PC-9 (cell line): Measurements from ENCODE around the gene NEB. TPM values are rescaled to one million over a fixed set of nuclear protein-coding genes. Genes with fewer than 3 reads are reported as not detected.

ENCODE experiments used
- BruUV-seq: library from RNA; stranded (reverse); fragments of 400-500 nt; replicated peaks from 2 replicates; lab custom pipeline; 2021; lab: Mats Ljungman, UMichigan
- CTCF ChIA-PET: fragments of 300-600 bp; sonication (Branson Sonifier 250); formaldehyde crosslinking; loops from one replicate; lab custom pipeline; 2022; ENCODE audit warnings: antibody characterized with exemption; lab: Charles Lee
- POLR2A ChIA-PET: fragments of 300-600 bp; sonication (Branson Sonifier 250); formaldehyde crosslinking; loops from one replicate; lab custom pipeline; 2022; ENCODE audit warnings: antibody characterized with exemption; ENCODE audit not compliant: unreplicated experiment; lab: Charles Lee
- DNase-seq, 2 experiments: peaks; one replicate each; pipeline versions ENCODE4 v3.0.0 to v3.0.0-alpha.2; 2015 to 2022; ENCODE audit warnings: mixed read lengths in 1 of 2
- H2AFZ ChIP-seq: fragments of 200-600 bp; sonication (generic); 2 replicates; pipeline ENCODE4 v1.8.1; 2017; ENCODE audit warnings: antibody characterized with exemption
- H3F3A ChIP-seq: fragments of 200-600 bp; sonication (generic); 2 replicates; pipeline ENCODE4 v1.8.1; 2017; ENCODE audit warnings: antibody characterized with exemption, mild to moderate bottlenecking, low read depth; ENCODE audit not compliant: insufficient read depth
- H3K27ac ChIP-seq: fragments of 200-600 bp; sonication (generic); 2 replicates; pipeline ENCODE4 v1.6.1; 2016; ENCODE audit warnings: mixed run types
- H3K27me3 ChIP-seq: fragments of 200-600 bp; sonication (generic); 2 replicates; pipeline ENCODE4 v1.6.1; 2016; ENCODE audit warnings: low read depth, mixed run types; ENCODE audit not compliant: insufficient read depth
- H3K36me3 ChIP-seq: fragments of 200-600 bp; sonication (generic); 2 replicates; pipeline ENCODE4 v1.6.1; 2016; ENCODE audit warnings: low read depth, mixed run types
- H3K4me1 ChIP-seq: fragments of 200-600 bp; sonication (generic); replicated peaks from 2 replicates; pipeline ENCODE4 v1.6.1; 2016; ENCODE audit warnings: mixed run types; ENCODE audit not compliant: insufficient read depth
- H3K4me2 ChIP-seq: fragments of 200-600 bp; sonication (generic); 2 replicates; pipeline ENCODE4 v1.6.1; 2017; ENCODE audit warnings: mixed run types
- H3K4me3 ChIP-seq: fragments of 200-600 bp; sonication (generic); 2 replicates; pipeline ENCODE4 v1.6.1; 2016; ENCODE audit warnings: mixed run types
- H3K79me2 ChIP-seq: fragments of 200-600 bp; sonication (generic); 2 replicates; pipeline ENCODE4 v1.6.1; 2017; ENCODE audit warnings: low read depth, mixed run types
- H3K9me2 ChIP-seq: fragments of 200-600 bp; sonication (generic); 2 replicates; pipeline ENCODE4 v1.8.1; 2017; ENCODE audit warnings: mild to moderate bottlenecking; ENCODE audit not compliant: insufficient read depth
- H3K9me3 ChIP-seq: fragments of 200-600 bp; sonication (generic); 2 replicates; pipeline ENCODE4 v1.8.1; 2016; ENCODE audit warnings: low read depth; ENCODE audit not compliant: insufficient read depth
- H4K20me1 ChIP-seq: fragments of 200-600 bp; sonication (generic); 2 replicates; pipeline ENCODE4 v1.8.1; 2017; ENCODE audit not compliant: insufficient read depth
- CTCF ChIP-seq: fragments of 200-600 bp; sonication (generic); conservative IDR thresholded peaks from 2 replicates; pipeline ENCODE4 v1.6.1; 2017; ENCODE audit warnings: mixed run types, antibody characterized with exemption, mild to moderate bottlenecking, moderate library complexity
- EZH2 ChIP-seq: fragments of 200-600 bp; sonication (generic); IDR thresholded peaks from 2 replicates; pipeline ENCODE4 v1.8.0; 2017; ENCODE audit warnings: antibody characterized with exemption, low read depth
- intact Hi-C: fragments of 100-400 bp; cut with micrococcal nuclease; formaldehyde crosslinking; loops from one replicate; pipeline ENCODE4 v1.10.0; 2022; ENCODE audit not compliant: unreplicated experiment
- total RNA-seq: library from RNA; stranded (reverse); gene quantifications from 2 replicates; pipeline ENCODE4 v1.2.3, GENCODE V29; 2021

NEB gene
- total RNA-seq, 1 experiment from 2014 or later = 0.15 TPM

DNA sequence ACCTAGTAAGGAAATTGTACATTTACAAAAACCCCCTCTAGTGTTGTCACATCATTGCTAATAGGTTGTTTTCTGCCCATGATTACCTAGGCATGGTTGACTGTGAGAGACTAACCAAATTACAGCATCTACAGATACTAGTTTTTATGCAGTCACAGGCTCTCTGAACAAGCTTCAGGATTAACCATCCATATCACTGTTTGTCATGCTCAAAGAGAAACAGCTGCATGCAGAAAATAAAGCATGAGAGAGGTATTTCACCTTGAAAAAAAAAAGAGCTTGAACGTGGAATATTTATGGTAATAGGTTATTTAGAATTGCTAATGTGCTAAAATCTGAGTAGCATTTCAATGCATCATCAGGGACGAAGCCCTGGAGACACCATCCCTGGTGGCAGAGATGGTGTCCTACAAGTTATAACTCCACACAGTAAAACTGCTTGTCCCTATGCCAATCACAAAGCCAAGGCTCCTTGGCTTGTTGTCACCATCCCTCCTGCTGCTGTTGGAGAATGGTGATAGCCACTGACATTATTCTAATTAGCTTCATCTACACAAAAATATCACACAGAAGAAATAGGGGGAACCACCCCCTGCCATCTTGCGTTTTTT is 5.4 kb downstream of the NEB start:
- H3K9me3 ChIP-seq = no peaks in the 10 kb centered on the region
- no peak for DNase-seq
- H3K9me2 ChIP-seq = no peaks in the 10 kb centered on the region
- ChIA-PET POLR2A (no interaction called here), CTCF (no interaction called here)
- TF ChIP-seq CTCF (no peak), EZH2 (no peak)
- H3K79me2 ChIP-seq = no peaks in the 10 kb centered on the region
- no peaks in the 10 kb centered on the region for H4K20me1 ChIP-seq
- BruUV-seq = no TSS peak
- no peaks in the 10 kb centered on the region for H3K36me3 ChIP-seq
- H3K27ac ChIP-seq = no peak overlapping the region
- H3F3A ChIP-seq = no peaks in the 10 kb centered on the region
- no peaks in the 10 kb centered on the region for H3K4me1 ChIP-seq
- intact Hi-C loops = no loop called here
- H3K4me3 ChIP-seq = no peak overlapping the region
- H3K4me2 ChIP-seq = no peak overlapping the region
- H2AFZ ChIP-seq = no peak overlapping the region
- H3K27me3 ChIP-seq = no peaks in the 10 kb centered on the region

- no peaks in the 10 kb centered on the region for H3K79me2 ChIP-seq
- no peaks in the 10 kb centered on the region for H3K4me1 ChIP-seq
- TF ChIP-seq CTCF = no peak
- H3F3A ChIP-seq = no peaks in the 10 kb centered on the region
- no peaks in the 10 kb centered on the region for H3K27me3 ChIP-seq
- no peaks in the 10 kb centered on the region for H3K9me3 ChIP-seq
- no peaks in the 10 kb centered on the region for H4K20me1 ChIP-seq
- no peak overlapping the region for H3K4me3 ChIP-seq
- ChIA-PET POLR2A (no interaction called here), CTCF (no interaction called here)
- no peak overlapping the region for H3K4me2 ChIP-seq
- H3K9me2 ChIP-seq = no peaks in the 10 kb centered on the region
- intact Hi-C loops = no loop called here
- no peak overlapping the region for H2AFZ ChIP-seq
- no peaks in the 10 kb centered on the region for H3K36me3 ChIP-seq
- DNase-seq = no peak
- no peak overlapping the region for H3K27ac ChIP-seq
- no TSS peak for BruUV-seq
These were observed 6.4 kb downstream of the NEB start for GRCh38 chr2:151727593-151728552.

GRCh38 chr2:151721161-151721560 is 13.1 kb downstream of the NEB start:
- H3K4me1 ChIP-seq = no peaks in the 10 kb centered on the region
- POLR2A ChIA-PET = no interaction called here
- H3F3A ChIP-seq = no peaks in the 10 kb centered on the region
- H3K4me3 ChIP-seq = no peak overlapping the region
- intact Hi-C loops = no loop called here
- no peaks in the 10 kb centered on the region for H3K36me3 ChIP-seq
- no peak for DNase-seq
- no peak overlapping the region for H3K4me2 ChIP-seq
- CTCF ChIA-PET = no interaction called here
- H3K27ac ChIP-seq = no peak overlapping the region
- no peaks in the 10 kb centered on the region for H3K79me2 ChIP-seq
- no TSS peak for BruUV-seq
- no peaks in the 10 kb centered on the region for H3K27me3 ChIP-seq
- H4K20me1 ChIP-seq = no peaks in the 10 kb centered on the region
- no peaks in the 10 kb centered on the region for H3K9me2 ChIP-seq
- no peaks in the 10 kb centered on the region for H3K9me3 ChIP-seq
- H2AFZ ChIP-seq = no peak overlapping the region
- TF ChIP-seq EZH2 (no peak), CTCF (no peak)
